Measurements from ENCODE around the gene PNMA6F. TPM values are rescaled to one million over a fixed set of nuclear protein-coding genes. Genes with fewer than 3 reads are reported as not detected.

The PNMA6F gene
- total and polyA plus RNA-seq, 11 donors, result not detected

GRCh38 chrX:153306527-153307115, 14.9 kb downstream of the PNMA6F start:
- intact Hi-C loops (cut with DNase I), result no loop called here
- WGBS, 4 donors, result 71 to 90% (median 81%) methylated on average over 14 to 17 of the region's 17 CpGs
- DNase-seq (no peak), ATAC-seq (no peak)
- H3K4me1 ChIP-seq, result no peaks in the 10 kb centered on the region
- H3K27me3 ChIP-seq, result peaks cover 0 to 22% (median 0%) of the 10 kb centered on the region in 9 donors
- no peak overlapping the region for H3K4me3 ChIP-seq
- H3K9me3 ChIP-seq, result no peaks in the 10 kb centered on the region
- H3K36me3 ChIP-seq, result no peaks in the 10 kb centered on the region
- TF ChIP-seq POLR2A (IDR thresholded peaks at IDR 0.05), result no peak
- TF ChIP-seq CTCF (IDR thresholded peaks at IDR 0.05), result no peak
- H3K27ac ChIP-seq, result no peak overlapping the region

- Histone ChIP-seq H3K27me3 (peaks cover 0 to 22% (median 0%) of the 10 kb centered on the region in 9 donors), H3K4me3 (no peak overlapping the region), H3K27ac (no peak overlapping the region), H3K4me1 (no peaks in the 10 kb centered on the region), H3K9me3 (no peaks in the 10 kb centered on the region), H3K36me3 (no peaks in the 10 kb centered on the region)
- ATAC-seq (no peak), DNase-seq (no peak)
- WGBS, 4 donors, result 75 to 97% (median 91%) methylated on average over 3 of the region's 3 CpGs
- no peak for TF ChIP-seq CTCF (IDR thresholded peaks at IDR 0.05)
- no peak for TF ChIP-seq POLR2A (IDR thresholded peaks at IDR 0.05)
- intact Hi-C loops (cut with DNase I), result no loop called here
Observed at GRCh38 chrX:153305972-153306371, 15.6 kb downstream of the PNMA6F start.

- ATAC-seq, result no peak
- intact Hi-C loops (cut with DNase I), result no loop called here
- TF ChIP-seq CTCF (IDR thresholded peaks at IDR 0.05), result no peak
- no peak for TF ChIP-seq POLR2A (IDR thresholded peaks at IDR 0.05)
- Histone ChIP-seq H3K4me3 (no peak overlapping the region), H3K27ac (no peak overlapping the region), H3K27me3 (peaks cover 0 to 20% (median 0%) of the 10 kb centered on the region in 9 donors), H3K9me3 (no peaks in the 10 kb centered on the region), H3K4me1 (no peaks in the 10 kb centered on the region), H3K36me3 (no peaks in the 10 kb centered on the region)
- WGBS, 4 donors, result 69 to 80% (median 74%) methylated on average over 9 of the region's 9 CpGs
- DNase-seq, result no peak
Observed at GRCh38 chrX:153304988-153305736, 16.4 kb downstream of the PNMA6F start.

Measured in heart left ventricle (tissue), 16 donors.